Medulla oblongata (tissue), 1 donor: ENCODE data around the gene DYNLT4.

ENCODE experiments used
- DNase-seq: peaks from one replicate; pipeline ENCODE4 v3.0.0-alpha.2; 2015; ENCODE audit errors: extremely low spot score

The DYNLT4 gene

GRCh38 chr1:44757420-44757819, 49.7 kb downstream of the DYNLT4 start:
- no peak for DNase-seq
